Stimulated activated effector memory CD8-positive, alpha-beta T cell treated with anti-CD3 and anti-CD28 coated beads, Interleukin-12 subunit alpha, Interleukin-12 subunit beta, amount 100 ng/mL, for 72 hours (primary cell): ENCODE measurements around the gene GNA12.
"Not testable (repeated sequence)": the region's sequence is repeated elsewhere in the genome, so short reads cannot be mapped to it uniquely, and the experiment has no call there.

Experiments used
- ATAC-seq: fragments of 150-1000 bp; cut with Tn5 transposase; 2 replicates; pipeline ENCODE4 v1.10.0; 2021
- DNase-seq, 2 donors: peaks; one replicate each; pipeline ENCODE4 v3.0.0; 2021 to 2022; ENCODE audit warnings: low spot score in 2 of 2
- H3K27ac Mint-ChIP-seq: one replicate; pipeline ENCODE4 v1.8.0; 2022; ENCODE audit warnings: mild to moderate bottlenecking, mixed read lengths
- H3K36me3 Mint-ChIP-seq: one replicate; pipeline ENCODE4 v1.8.0; 2022; ENCODE audit warnings: mild to moderate bottlenecking, mixed read lengths
- H3K4me1 Mint-ChIP-seq: one replicate; pipeline ENCODE4 v1.8.0; 2022; ENCODE audit warnings: mixed read lengths
- H3K4me3 Mint-ChIP-seq: one replicate; pipeline ENCODE4 v1.8.0; 2022; ENCODE audit warnings: mild to moderate bottlenecking, mixed read lengths
- H3K9me3 Mint-ChIP-seq: one replicate; pipeline ENCODE4 v1.8.0; 2022; ENCODE audit warnings: mixed read lengths

GNA12 gene

GRCh38 chr7:2856388-2857169, 12.5 kb upstream of the GNA12 start:
- no peak overlapping the region for H3K27ac Mint-ChIP-seq

GRCh38 chr7:2855386-2855785, 11.3 kb upstream of the GNA12 start:
- ATAC-seq (no peak), DNase-seq (no peak)
- no peaks in the 10 kb centered on the region for H3K9me3 Mint-ChIP-seq
- H3K4me1 Mint-ChIP-seq, result no peaks in the 10 kb centered on the region
- no peak overlapping the region for H3K27ac Mint-ChIP-seq
- H3K36me3 Mint-ChIP-seq, result no peaks in the 10 kb centered on the region
- no peak overlapping the region for H3K4me3 Mint-ChIP-seq

More at GRCh38 chr7:2856388-2857169, 12.5 kb upstream of the GNA12 start:
- Mint-ChIP-seq H3K4me3 (no peak overlapping the region), H3K36me3 (no peaks in the 10 kb centered on the region), H3K9me3 (no peaks in the 10 kb centered on the region), H3K4me1 (no peaks in the 10 kb centered on the region)
- DNase-seq (no peak), ATAC-seq (no peak)

- not testable (repeated sequence) for ATAC-seq, H3K4me3 Mint-ChIP-seq, H3K36me3 Mint-ChIP-seq, H3K9me3 Mint-ChIP-seq, H3K27ac Mint-ChIP-seq, H3K4me1 Mint-ChIP-seq, DNase-seq
Measured at GRCh38 chr7:2853552-2853951, 9.4 kb upstream of the GNA12 start.

GRCh38 chr7:2853147-2853546, 9.0 kb upstream of the GNA12 start:
- DNase-seq, result no peak
- H3K4me1 Mint-ChIP-seq, result no peaks in the 10 kb centered on the region
- no peak for ATAC-seq
- no peaks in the 10 kb centered on the region for H3K9me3 Mint-ChIP-seq
- no peak overlapping the region for H3K27ac Mint-ChIP-seq
- no peaks in the 10 kb centered on the region for H3K36me3 Mint-ChIP-seq
- H3K4me3 Mint-ChIP-seq, result no peak overlapping the region

- peak in 1 of 2 donors; percentile 55 for DNase-seq
- Mint-ChIP-seq H3K27ac (no peak overlapping the region), H3K4me3 (peak overlapping the region; percentile 14), H3K9me3 (no peaks in the 10 kb centered on the region), H3K4me1 (no peaks in the 10 kb centered on the region), H3K36me3 (no peaks in the 10 kb centered on the region)
- ATAC-seq, result peak; percentile 92
Measured at GRCh38 chr7:2851497-2851896, 7.4 kb upstream of the GNA12 start.

- peaks cover 6% of the 10 kb centered on the region for H3K4me1 Mint-ChIP-seq
- H3K4me3 Mint-ChIP-seq, result no peak overlapping the region
- peak; percentile 49 for ATAC-seq
- no peak overlapping the region for H3K27ac Mint-ChIP-seq
- H3K36me3 Mint-ChIP-seq, result no peaks in the 10 kb centered on the region
- no peaks in the 10 kb centered on the region for H3K9me3 Mint-ChIP-seq
- no peak for DNase-seq
Measured at GRCh38 chr7:2849941-2850766, 6.0 kb upstream of the GNA12 start.

GRCh38 chr7:2845034-2845592, 1.0 kb upstream of the GNA12 start:
- ATAC-seq, result no peak
- peak overlapping the region; percentile 78 for H3K4me3 Mint-ChIP-seq
- H3K27ac Mint-ChIP-seq, result no peak overlapping the region
- peaks cover 7% of the 10 kb centered on the region for H3K36me3 Mint-ChIP-seq
- H3K4me1 Mint-ChIP-seq, result peaks cover 23% of the 10 kb centered on the region
- DNase-seq, result no peak
- no peaks in the 10 kb centered on the region for H3K9me3 Mint-ChIP-seq

- peaks cover 27% of the 10 kb centered on the region for H3K4me1 Mint-ChIP-seq
- peak in 1 of 2 donors; percentile 56 for DNase-seq
Measured at GRCh38 chr7:2843711-2844152, 376 bp downstream of the GNA12 start.

GRCh38 chr7:2843191-2843685, 870 bp downstream of the GNA12 start:
- H3K36me3 Mint-ChIP-seq, result peaks cover 7% of the 10 kb centered on the region
- peaks cover 31% of the 10 kb centered on the region for H3K4me1 Mint-ChIP-seq
- no peaks in the 10 kb centered on the region for H3K9me3 Mint-ChIP-seq
- H3K4me3 Mint-ChIP-seq, result peak overlapping the region; percentile 78
- peak overlapping the region; percentile 67 for H3K27ac Mint-ChIP-seq
- DNase-seq, result no peak
- no peak for ATAC-seq

More at GRCh38 chr7:2843711-2844152, 376 bp downstream of the GNA12 start:
- H3K36me3 Mint-ChIP-seq, result peaks cover 7% of the 10 kb centered on the region
- peak; percentile 51 for ATAC-seq
- H3K9me3 Mint-ChIP-seq, result no peaks in the 10 kb centered on the region
- H3K27ac Mint-ChIP-seq, result peak overlapping the region; percentile 67
- H3K4me3 Mint-ChIP-seq, result peak overlapping the region; percentile 78

GRCh38 chr7:2841907-2842306, 2.2 kb downstream of the GNA12 start:
- H3K36me3 Mint-ChIP-seq, result peaks cover 7% of the 10 kb centered on the region
- ATAC-seq, result no peak
- peaks cover 43% of the 10 kb centered on the region for H3K4me1 Mint-ChIP-seq
- H3K27ac Mint-ChIP-seq, result no peak overlapping the region
- no peaks in the 10 kb centered on the region for H3K9me3 Mint-ChIP-seq
- no peak overlapping the region for H3K4me3 Mint-ChIP-seq
- DNase-seq, result no peak

- ATAC-seq (no peak), DNase-seq (no peak)
- Mint-ChIP-seq H3K27ac (no peak overlapping the region), H3K4me1 (peaks cover 44% of the 10 kb centered on the region), H3K36me3 (peaks cover 8% of the 10 kb centered on the region), H3K9me3 (no peaks in the 10 kb centered on the region), H3K4me3 (no peak overlapping the region)
Measured at GRCh38 chr7:2840458-2840857, 3.6 kb downstream of the GNA12 start.

- H3K27ac Mint-ChIP-seq, result no peak overlapping the region
- DNase-seq, result no peak
- peaks cover 41% of the 10 kb centered on the region for H3K4me1 Mint-ChIP-seq
- no peak for ATAC-seq
- H3K9me3 Mint-ChIP-seq, result no peaks in the 10 kb centered on the region
- H3K36me3 Mint-ChIP-seq, result peaks cover 13% of the 10 kb centered on the region
- H3K4me3 Mint-ChIP-seq, result no peak overlapping the region
Measured at GRCh38 chr7:2838873-2839578, 5.1 kb downstream of the GNA12 start.

- DNase-seq (no peak), ATAC-seq (no peak)
- H3K4me3 Mint-ChIP-seq, result no peak overlapping the region
- peaks cover 41% of the 10 kb centered on the region for H3K4me1 Mint-ChIP-seq
- H3K27ac Mint-ChIP-seq, result no peak overlapping the region
- H3K9me3 Mint-ChIP-seq, result no peaks in the 10 kb centered on the region
- H3K36me3 Mint-ChIP-seq, result peaks cover 13% of the 10 kb centered on the region
Measured at GRCh38 chr7:2838451-2838850, 5.7 kb downstream of the GNA12 start.

- Mint-ChIP-seq H3K4me3 (peak overlapping the region; percentile 42), H3K9me3 (no peaks in the 10 kb centered on the region), H3K27ac (peak overlapping the region; percentile 63), H3K36me3 (peaks cover 13% of the 10 kb centered on the region), H3K4me1 (peaks cover 31% of the 10 kb centered on the region)
- DNase-seq, result no peak
- no peak for ATAC-seq
Measured at GRCh38 chr7:2837496-2837895, 6.6 kb downstream of the GNA12 start.
